Measurements from ENCODE around the gene SSR1.
"Not testable (repeated sequence)": the region's sequence is repeated elsewhere in the genome, so short reads cannot be mapped to it uniquely, and the experiment has no call there.

Gene SSR1

DNA sequence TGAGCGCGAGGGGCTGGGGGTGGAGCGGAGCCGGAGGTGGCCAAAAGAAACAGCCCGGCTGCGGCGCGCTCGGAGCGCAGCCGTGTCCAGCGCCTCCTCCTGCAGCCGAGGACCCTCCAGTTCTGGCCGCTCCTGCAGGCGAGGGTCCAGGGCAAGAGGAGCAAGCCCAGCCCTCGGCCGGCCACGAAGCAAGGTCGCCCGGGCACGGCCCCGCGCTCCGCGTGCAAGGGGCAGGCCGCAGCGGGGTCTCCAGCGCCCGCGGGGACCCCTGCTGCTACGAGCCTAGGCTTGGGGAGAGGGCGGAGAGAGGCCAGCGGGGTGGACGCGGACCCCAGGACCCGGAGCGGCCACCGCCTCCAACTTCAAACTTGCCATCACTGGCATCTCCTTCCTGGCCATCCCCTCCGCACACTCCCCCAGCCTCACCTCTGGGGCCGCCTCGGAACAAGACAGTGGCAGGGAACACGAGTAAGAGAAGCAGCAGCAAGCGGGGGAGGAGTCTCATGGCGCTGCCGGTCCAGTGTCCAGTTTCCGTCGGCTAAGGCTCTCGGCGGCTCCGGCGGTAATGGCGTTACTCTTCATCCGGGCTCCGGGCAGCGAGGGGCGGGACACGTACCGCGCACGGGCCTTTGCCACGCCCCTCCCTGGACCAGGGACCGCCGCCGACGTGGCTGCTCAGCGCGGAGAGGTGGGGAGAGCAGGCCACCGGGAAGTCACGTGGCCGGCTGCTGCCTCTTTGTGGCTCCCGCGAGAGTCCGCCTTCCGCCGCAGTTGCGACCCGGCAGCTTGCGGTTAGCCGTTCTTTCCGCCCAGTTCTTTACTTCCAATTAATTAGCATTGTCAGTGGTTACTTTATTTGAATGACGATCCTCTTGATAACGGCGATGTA, at the start of gene SSR1:
TSS of gene SSR1 (minus strand) at position 584 of the 889 bp plus-strand sequence. CDS start at position 505, 79 bp downstream.
- in situ Hi-C loops (cut with HindIII; ENCODE audit: low pct_ligation_motif_present, low sequenced_read_pairs) = no loop called here
- no peaks in the 10 kb centered on the region for H3K27me3 ChIP-seq (replicated peaks)
- H3K27ac ChIP-seq = peak within 1 kb of the TSS; percentile 87
- peak within 1 kb of the TSS; percentile 99 for H3K4me3 ChIP-seq (ENCODE audit: low read depth, low read length)
- DNase-seq = peak; percentile 95
- H3K36me3 ChIP-seq (replicated peaks) = peaks cover 20% of the 10 kb centered on the region
- TF ChIP-seq, protein P1, sequence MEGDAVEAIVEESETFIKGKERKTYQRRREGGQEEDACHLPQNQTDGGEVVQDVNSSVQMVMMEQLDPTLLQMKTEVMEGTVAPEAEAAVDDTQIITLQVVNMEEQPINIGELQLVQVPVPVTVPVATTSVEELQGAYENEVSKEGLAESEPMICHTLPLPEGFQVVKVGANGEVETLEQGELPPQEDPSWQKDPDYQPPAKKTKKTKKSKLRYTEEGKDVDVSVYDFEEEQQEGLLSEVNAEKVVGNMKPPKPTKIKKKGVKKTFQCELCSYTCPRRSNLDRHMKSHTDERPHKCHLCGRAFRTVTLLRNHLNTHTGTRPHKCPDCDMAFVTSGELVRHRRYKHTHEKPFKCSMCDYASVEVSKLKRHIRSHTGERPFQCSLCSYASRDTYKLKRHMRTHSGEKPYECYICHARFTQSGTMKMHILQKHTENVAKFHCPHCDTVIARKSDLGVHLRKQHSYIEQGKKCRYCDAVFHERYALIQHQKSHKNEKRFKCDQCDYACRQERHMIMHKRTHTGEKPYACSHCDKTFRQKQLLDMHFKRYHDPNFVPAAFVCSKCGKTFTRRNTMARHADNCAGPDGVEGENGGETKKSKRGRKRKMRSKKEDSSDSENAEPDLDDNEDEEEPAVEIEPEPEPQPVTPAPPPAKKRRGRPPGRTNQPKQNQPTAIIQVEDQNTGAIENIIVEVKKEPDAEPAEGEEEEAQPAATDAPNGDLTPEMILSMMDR (IDR thresholded peaks at IDR 0.05; ENCODE audit: low read depth, low read length, missing control alignments) = no peak

DNA sequence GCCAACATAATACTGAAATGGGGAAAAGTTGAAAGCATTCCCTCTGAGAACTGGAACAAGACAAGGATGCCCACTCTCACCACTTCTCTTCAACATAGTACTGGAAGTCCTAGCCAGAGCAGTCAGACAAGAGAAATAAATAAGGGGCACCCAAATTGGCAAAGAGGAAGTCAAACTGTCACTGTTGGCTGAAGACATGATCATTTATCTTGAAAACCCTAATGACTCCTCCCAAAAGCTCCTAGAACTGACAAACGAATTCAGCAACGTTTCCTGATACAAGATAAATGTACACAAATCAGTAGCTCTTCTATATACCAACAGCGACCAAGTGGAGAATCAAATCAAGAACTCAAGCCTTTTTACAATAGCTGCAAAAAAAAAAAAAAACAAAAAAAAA, 38.9 kb upstream of the SSR1 start:
- H3K4me3 ChIP-seq (ENCODE audit: low read depth, low read length); in situ Hi-C loops (cut with HindIII; ENCODE audit: low pct_ligation_motif_present, low sequenced_read_pairs); H3K36me3 ChIP-seq (replicated peaks); H3K27me3 ChIP-seq (replicated peaks); H3K27ac ChIP-seq; DNase-seq: not testable (repeated sequence)

DNA sequence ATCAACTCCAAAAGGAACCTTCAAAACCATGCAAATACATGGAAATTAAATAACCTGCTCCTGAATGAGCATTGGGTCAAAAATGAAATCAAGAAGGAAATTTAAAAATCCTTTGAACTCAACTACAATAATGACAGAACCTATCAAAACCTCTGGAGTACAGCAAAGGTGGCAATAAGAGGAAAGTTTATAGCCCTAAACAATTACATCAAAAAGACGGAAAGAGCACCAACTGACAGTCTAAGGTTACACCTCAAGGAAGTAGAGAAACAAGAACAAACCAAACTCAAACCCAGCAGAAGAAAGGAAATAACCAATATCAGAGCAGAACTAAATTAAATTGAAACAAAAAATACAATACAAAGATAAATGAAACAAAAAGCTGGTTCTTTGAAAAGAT, 37.6 kb upstream of the SSR1 start:
- in situ Hi-C loops (cut with HindIII; ENCODE audit: low pct_ligation_motif_present, low sequenced_read_pairs); H3K4me3 ChIP-seq (ENCODE audit: low read depth, low read length); DNase-seq; H3K27ac ChIP-seq; H3K27me3 ChIP-seq (replicated peaks); H3K36me3 ChIP-seq (replicated peaks): not testable (repeated sequence)

DNA sequence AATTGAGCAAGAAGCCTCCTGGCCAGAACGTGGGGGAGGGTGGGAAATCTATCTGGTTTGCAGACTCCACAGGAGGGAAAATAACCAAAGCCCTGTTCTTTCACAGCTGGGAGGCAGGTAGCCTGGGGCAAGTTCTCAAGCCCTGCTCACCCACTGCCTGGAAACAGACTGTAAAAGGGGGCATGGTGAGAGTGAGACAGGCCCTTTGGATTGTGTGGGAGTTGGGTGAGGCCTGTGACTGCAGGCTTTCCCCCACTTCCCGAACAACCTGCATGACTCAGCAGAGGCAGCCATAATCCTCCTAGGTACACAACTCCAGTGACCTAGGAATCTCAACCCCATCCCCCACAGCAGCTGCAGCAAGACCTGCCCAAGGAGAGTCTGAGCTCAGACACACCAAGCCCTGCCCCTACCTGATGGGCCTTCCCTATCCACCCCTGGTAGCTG, 34.6 kb upstream of the SSR1 start:
- DNase-seq; H3K4me3 ChIP-seq (ENCODE audit: low read depth, low read length); in situ Hi-C loops (cut with HindIII; ENCODE audit: low pct_ligation_motif_present, low sequenced_read_pairs); H3K36me3 ChIP-seq (replicated peaks); H3K27ac ChIP-seq; H3K27me3 ChIP-seq (replicated peaks): not testable (repeated sequence)

DNA sequence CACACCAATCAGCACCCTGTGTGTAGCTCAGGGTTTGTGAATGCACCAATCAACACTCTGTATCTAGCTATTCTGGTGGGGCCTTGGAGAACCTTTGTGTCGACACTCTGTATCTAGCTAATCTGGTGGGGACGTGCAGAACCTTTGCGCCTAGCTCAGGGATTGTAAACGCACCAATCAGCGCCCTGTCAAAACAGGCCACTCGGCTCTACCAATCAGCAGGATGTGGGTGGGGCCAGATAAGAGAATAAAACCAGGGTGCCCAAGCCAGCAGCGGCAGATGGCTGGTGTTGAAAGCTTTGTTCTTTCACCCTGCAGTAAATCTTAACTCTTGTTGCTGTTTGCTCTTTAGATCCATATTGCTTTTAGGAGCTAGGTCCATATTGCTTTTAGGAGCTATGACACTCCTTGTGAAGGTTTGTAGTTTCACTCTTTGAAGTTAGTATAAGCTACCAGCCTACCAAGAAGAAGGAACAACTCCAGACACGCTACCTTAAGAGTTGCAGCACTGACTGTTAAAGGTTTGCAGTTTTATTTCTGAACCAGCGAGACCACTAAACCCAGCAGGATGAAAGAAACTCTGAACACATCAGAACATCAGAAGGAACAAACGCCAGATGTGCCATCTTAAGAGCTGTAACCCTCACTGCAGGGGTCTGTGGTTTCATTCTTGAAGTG, 31.9 kb upstream of the SSR1 start:
- DNase-seq; H3K36me3 ChIP-seq (replicated peaks); in situ Hi-C loops (cut with HindIII; ENCODE audit: low pct_ligation_motif_present, low sequenced_read_pairs); H3K27me3 ChIP-seq (replicated peaks); H3K27ac ChIP-seq; H3K4me3 ChIP-seq (ENCODE audit: low read depth, low read length): not testable (repeated sequence)

DNA sequence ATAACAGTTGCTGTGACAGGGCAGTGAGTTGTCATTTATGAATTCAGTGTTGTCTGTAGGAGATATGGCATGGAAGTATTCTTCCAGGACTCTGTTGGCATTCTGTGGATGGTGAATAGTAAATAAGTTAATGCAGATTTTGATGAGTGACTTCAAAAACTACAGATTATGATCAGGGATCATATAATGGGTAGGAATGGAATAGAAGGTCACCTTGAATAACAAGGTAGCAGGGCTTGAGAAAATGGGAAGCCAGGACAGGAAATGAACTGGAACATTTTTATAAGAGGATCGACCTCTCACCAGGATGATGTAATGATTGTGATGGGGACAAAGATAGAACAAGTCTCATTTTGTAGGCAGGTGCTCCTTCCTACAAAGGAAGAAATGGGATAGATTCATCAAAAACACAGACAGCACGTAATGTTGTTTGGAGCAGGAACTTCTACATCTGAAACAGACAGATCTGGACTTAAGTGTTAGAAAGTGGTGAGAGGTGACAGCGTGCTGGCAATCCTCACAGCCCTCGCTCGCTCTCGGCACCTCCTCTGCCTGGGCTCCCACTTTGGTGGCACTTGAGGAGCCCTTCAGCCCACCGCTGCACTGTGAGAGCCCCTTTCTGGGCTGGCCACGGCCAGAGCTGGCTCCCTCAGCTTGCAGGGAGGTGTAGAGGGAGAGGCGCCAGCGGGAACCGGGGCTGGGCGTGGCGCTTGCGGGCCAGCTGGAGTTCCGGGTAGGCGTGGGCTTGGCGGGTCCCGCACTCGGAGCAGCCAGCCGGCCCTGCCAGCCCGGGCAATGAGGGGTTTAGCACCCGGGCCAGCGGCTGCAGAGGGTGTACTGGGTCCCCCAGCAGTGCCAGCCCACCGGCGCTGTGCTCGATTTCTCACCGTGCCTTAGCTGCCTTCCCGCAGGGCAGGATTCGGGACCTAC, 30.8 kb upstream of the SSR1 start:
- Histone ChIP-seq H3K36me3 (replicated peaks) (no peaks in the 10 kb centered on the region), H3K27ac (no peak overlapping the region), H3K4me3 (ENCODE audit: low read depth, low read length) (no peak overlapping the region), H3K27me3 (replicated peaks) (no peaks in the 10 kb centered on the region)
- TF ChIP-seq, protein P1 (IDR thresholded peaks at IDR 0.05; ENCODE audit: low read depth, low read length, missing control alignments) = no peak
- in situ Hi-C loops (cut with HindIII; ENCODE audit: low pct_ligation_motif_present, low sequenced_read_pairs) = no loop called here
- no peak for DNase-seq

DNA sequence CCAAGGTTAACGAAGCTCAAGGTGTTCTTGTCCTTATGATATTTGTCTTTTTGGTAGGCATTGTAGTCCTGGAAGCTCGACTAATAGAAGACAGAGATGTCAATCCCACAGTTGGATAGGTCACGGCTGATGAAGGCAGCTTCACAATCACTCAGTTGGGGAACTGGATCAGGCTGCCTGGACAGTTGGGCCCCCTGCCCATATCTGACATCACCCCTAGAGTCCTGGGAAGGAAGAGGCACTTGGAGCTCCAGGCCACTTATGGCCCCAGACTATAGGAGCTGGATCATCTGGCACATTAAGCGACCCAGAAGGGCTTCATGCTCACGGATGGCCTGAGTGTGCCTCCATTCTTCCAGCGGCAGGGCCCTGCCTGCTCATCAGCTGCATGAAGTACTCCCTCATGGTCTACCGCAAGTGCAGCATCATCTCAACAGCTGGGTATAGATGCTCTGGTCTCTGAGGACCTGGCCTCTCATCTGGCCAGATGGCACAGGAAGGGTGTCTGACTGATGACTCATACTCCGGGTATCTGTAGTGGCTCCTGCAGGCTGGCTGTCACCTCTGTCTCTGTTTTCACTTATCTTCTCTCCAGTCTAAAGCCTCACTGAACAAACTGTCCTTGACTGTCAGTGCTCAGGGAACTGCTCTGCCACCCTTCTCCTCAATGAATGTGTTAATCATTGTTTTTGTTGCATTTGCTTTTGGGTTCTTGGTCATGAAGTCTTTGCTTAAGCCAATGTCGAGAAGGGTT, 29.2 kb upstream of the SSR1 start:
- no peaks in the 10 kb centered on the region for H3K27me3 ChIP-seq (replicated peaks)
- in situ Hi-C loops (cut with HindIII; ENCODE audit: low pct_ligation_motif_present, low sequenced_read_pairs) = no loop called here
- TF ChIP-seq, protein P1 (IDR thresholded peaks at IDR 0.05; ENCODE audit: low read depth, low read length, missing control alignments) = no peak
- no peak overlapping the region for H3K27ac ChIP-seq
- no peak for DNase-seq
- no peaks in the 10 kb centered on the region for H3K36me3 ChIP-seq (replicated peaks)
- no peak overlapping the region for H3K4me3 ChIP-seq (ENCODE audit: low read depth, low read length)
